Right lobe of liver (tissue), 4 donors: ENCODE data around the gene KNTC1.

Source experiments
- POLR2A ChIP-seq: fragments of 450-650 bp; IDR thresholded peaks from one replicate; pipeline ENCODE4 v1.6.1; 2017; ENCODE audit warnings: antibody characterized with exemption, mild to moderate bottlenecking
- TF ChIP-seq, protein P1 (sequence below), 4 donors: fragments of 200-600 bp in 3 of 4; fragments of 450-650 bp in 1 of 4; IDR thresholded peaks; one replicate each; pipeline versions ENCODE4 v1.5.1 to v1.8.0; 2016 to 2022; ENCODE audit warnings: antibody characterized with exemption in 4 of 4, mild to moderate bottlenecking in 2 of 4
- donor health status: DM: no; HTN: no; CAD: no.
- donor health status: DM: no; HTN: no; CAD: no.
- donor health status: DM: no; HTN: yes; CAD: no.

DNA sequence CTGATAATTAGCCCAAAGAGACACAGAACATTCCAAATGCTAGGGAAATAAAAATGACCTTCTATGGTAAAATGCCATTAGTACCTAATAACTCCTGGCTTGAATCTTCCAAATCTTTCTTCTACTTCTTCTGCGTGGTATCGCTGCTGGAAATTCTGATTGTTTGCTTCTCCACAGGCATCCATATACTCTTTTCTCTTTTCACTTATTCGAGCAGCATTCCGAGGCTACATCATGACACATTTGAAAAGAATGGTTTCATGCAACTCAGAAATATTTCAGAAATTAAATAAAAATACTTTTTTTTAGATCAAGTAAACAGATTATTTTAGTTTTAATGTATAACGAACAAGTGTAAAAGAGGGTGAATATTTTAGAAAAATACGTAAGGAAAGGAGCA, 45.2 kb upstream of the KNTC1 start:
- TF ChIP-seq, protein P1, sequence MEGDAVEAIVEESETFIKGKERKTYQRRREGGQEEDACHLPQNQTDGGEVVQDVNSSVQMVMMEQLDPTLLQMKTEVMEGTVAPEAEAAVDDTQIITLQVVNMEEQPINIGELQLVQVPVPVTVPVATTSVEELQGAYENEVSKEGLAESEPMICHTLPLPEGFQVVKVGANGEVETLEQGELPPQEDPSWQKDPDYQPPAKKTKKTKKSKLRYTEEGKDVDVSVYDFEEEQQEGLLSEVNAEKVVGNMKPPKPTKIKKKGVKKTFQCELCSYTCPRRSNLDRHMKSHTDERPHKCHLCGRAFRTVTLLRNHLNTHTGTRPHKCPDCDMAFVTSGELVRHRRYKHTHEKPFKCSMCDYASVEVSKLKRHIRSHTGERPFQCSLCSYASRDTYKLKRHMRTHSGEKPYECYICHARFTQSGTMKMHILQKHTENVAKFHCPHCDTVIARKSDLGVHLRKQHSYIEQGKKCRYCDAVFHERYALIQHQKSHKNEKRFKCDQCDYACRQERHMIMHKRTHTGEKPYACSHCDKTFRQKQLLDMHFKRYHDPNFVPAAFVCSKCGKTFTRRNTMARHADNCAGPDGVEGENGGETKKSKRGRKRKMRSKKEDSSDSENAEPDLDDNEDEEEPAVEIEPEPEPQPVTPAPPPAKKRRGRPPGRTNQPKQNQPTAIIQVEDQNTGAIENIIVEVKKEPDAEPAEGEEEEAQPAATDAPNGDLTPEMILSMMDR (IDR thresholded peaks at IDR 0.05) = no peak
- TF ChIP-seq POLR2A = no peak
